ENCODE measurements around the gene SRGAP1. TPM values are rescaled to one million over a fixed set of nuclear protein-coding genes. Genes with fewer than 3 reads are reported as not detected.
"Not testable (repeated sequence)": the region's sequence is repeated elsewhere in the genome, so short reads cannot be mapped to it uniquely, and the experiment has no call there.

The SRGAP1 gene
- polyA plus RNA-seq, 1 donor (not counting 4 experiments of a cell fraction or from before 2014, with no cell fraction given), result 4.5 TPM

DNA sequence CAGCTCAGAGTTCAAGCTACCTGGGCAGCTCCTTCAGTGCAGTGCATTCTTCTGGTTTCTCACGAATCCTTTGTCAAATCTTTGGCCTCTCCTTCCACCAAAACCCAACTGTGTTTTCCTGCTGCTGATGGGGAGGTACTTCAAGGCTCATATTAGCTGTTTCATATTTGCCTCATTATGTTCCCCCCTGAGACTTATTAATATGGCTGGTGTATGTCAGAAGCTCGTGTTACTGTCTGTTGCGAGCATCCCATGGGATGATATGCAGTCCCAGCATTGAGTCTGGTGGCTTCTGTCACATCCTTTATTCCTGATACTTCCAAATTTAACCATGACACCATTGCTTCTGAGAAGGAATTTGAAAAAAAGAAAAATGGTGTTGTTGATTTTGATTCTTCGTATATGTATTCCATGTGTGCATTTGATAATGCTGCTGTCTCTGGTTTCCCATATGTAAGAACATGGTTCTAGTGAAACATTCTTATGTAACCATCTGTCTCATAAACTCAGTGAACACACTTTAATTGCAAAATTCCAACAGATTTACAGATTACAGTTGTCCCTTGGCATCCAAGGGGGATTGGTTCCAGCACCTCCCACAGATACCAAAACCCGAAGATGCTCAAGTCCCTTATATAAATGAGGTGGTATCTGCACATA lies 228.5 kb downstream of the SRGAP1 start:
- Histone ChIP-seq H3K9me1 (ENCODE audit: control insufficient read depth, extremely low read depth, insufficient read depth, low read length) (no peaks in the 10 kb centered on the region), H3K9ac (ENCODE audit: control insufficient read depth, extremely low read depth, insufficient read depth, low read length) (no peak overlapping the region), H3K79me2 (ENCODE audit: control insufficient read depth, insufficient read depth, low read length) (no peaks in the 10 kb centered on the region), H3K27ac (ENCODE audit: control insufficient read depth, insufficient read depth, low read length) (no peak overlapping the region), H3K4me1 (ENCODE audit: control insufficient read depth, extremely low read depth, insufficient read depth, low read length) (peaks cover 8% of the 10 kb centered on the region), H3K4me3 (ENCODE audit: control insufficient read depth in 2 of 3, extremely low read depth in 1 of 3, insufficient read depth in 2 of 3, low read depth in 1 of 3, low read length in 3 of 3) (no peak overlapping the region), H4K20me1 (ENCODE audit: control insufficient read depth, extremely low read depth, insufficient read depth, low read length) (no peaks in the 10 kb centered on the region), H3K27me3 (ENCODE audit: control insufficient read depth, extremely low read depth, insufficient read depth, low read length) (no peaks in the 10 kb centered on the region), H2AFZ (ENCODE audit: control insufficient read depth, low read length) (no peak overlapping the region), H3K4me2 (ENCODE audit: control insufficient read depth, extremely low read depth, insufficient read depth, low read depth, low read length) (no peak overlapping the region), H3K36me3 (ENCODE audit: control insufficient read depth in 2 of 2, extremely low read depth in 1 of 2, insufficient read depth in 2 of 2, low read length in 2 of 2) (peaks cover 6 to 14% of the 10 kb centered on the region in 2 experiments), H3K9me3 (ENCODE audit: control insufficient read depth, low read depth, low read length) (no peaks in the 10 kb centered on the region)
- FAIRE-seq (peak; percentile 32), DNase-seq (ENCODE audit: low read depth, low spot score) (no peak)
- dilution Hi-C loops (cut with MboI; ENCODE audit: extremely low pct_ligation_motif_present, low sequenced_read_pairs), result no loop called here
- TF ChIP-seq EZH2 (IDR thresholded peaks at IDR 0.05; ENCODE audit: low read length), result no peak

DNA sequence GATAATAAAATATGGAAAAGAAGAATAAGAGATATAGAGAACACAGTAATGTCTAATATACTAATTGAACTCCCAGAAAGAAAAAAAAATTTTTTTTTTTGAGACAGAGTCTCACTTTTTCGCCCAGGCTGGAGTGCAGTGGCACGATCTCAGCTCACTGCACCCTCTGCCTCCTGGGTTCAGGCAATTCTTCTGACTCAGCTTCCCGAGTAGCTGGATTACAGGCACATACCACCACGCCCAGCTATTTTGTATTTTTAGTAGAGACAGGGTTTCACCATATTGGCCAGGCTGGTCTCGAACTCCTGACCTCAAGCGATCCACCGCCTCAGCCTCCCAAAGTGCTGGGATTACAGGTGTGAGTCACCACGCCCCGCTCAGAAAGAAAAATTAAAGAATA lies 232.1 kb downstream of the SRGAP1 start:
- H3K9me1 ChIP-seq (ENCODE audit: control insufficient read depth, extremely low read depth, insufficient read depth, low read length); dilution Hi-C loops (cut with MboI; ENCODE audit: extremely low pct_ligation_motif_present, low sequenced_read_pairs); H3K4me2 ChIP-seq (ENCODE audit: control insufficient read depth, extremely low read depth, insufficient read depth, low read depth, low read length); H3K27ac ChIP-seq (ENCODE audit: control insufficient read depth, insufficient read depth, low read length); H3K79me2 ChIP-seq (ENCODE audit: control insufficient read depth, insufficient read depth, low read length); FAIRE-seq; H2AFZ ChIP-seq (ENCODE audit: control insufficient read depth, low read length); H3K27me3 ChIP-seq (ENCODE audit: control insufficient read depth, extremely low read depth, insufficient read depth, low read length); H3K9me3 ChIP-seq (ENCODE audit: control insufficient read depth, low read depth, low read length); DNase-seq (ENCODE audit: low read depth, low spot score); H3K4me3 ChIP-seq (ENCODE audit: control insufficient read depth in 2 of 3, extremely low read depth in 1 of 3, insufficient read depth in 2 of 3, low read depth in 1 of 3, low read length in 3 of 3); H3K9ac ChIP-seq (ENCODE audit: control insufficient read depth, extremely low read depth, insufficient read depth, low read length); H4K20me1 ChIP-seq (ENCODE audit: control insufficient read depth, extremely low read depth, insufficient read depth, low read length): not testable (repeated sequence)
- Histone ChIP-seq H3K4me1 (ENCODE audit: control insufficient read depth, extremely low read depth, insufficient read depth, low read length) (peaks cover 20% of the 10 kb centered on the region), H3K36me3 (ENCODE audit: control insufficient read depth in 2 of 2, extremely low read depth in 1 of 2, insufficient read depth in 2 of 2, low read length in 2 of 2) (peaks cover 2 to 25% of the 10 kb centered on the region in 2 experiments)

DNA sequence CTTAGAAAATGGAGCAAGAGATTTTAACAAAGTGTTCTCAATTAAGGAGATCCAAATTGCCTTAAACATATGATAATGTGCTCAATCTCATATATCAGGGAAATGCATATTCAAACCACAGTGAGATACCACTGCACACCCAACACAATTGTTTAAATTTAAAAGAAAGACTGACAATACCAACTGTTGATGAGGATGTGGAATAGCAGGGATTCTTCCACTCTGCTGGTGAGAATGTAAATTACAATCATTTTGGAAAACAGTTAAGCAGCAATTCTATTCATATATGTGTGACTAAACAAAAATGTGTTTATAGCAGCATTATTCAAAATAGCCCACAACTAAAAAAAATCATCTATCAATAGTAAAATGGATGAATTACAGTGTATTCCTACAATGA lies 233.4 kb downstream of the SRGAP1 start:
- dilution Hi-C loops (cut with MboI; ENCODE audit: extremely low pct_ligation_motif_present, low sequenced_read_pairs), result no loop called here
- peak; percentile 39 for FAIRE-seq

More for the DNA sequence above, 233.4 kb downstream of the SRGAP1 start:
- DNase-seq (ENCODE audit: low read depth, low spot score), result no peak
- H3K27me3 ChIP-seq (ENCODE audit: control insufficient read depth, extremely low read depth, insufficient read depth, low read length), result no peaks in the 10 kb centered on the region
- H3K9me3 ChIP-seq (ENCODE audit: control insufficient read depth, low read depth, low read length), result no peaks in the 10 kb centered on the region
- no peak overlapping the region for H3K27ac ChIP-seq (ENCODE audit: control insufficient read depth, insufficient read depth, low read length)
- H3K4me2 ChIP-seq (ENCODE audit: control insufficient read depth, extremely low read depth, insufficient read depth, low read depth, low read length), result no peak overlapping the region
- H3K4me3 ChIP-seq (ENCODE audit: control insufficient read depth in 2 of 3, extremely low read depth in 1 of 3, insufficient read depth in 2 of 3, low read depth in 1 of 3, low read length in 3 of 3), result no peak overlapping the region
- H3K36me3 ChIP-seq (ENCODE audit: control insufficient read depth in 2 of 2, extremely low read depth in 1 of 2, insufficient read depth in 2 of 2, low read length in 2 of 2), result peaks cover under 1 to 19% of the 10 kb centered on the region in 2 experiments
- no peaks in the 10 kb centered on the region for H4K20me1 ChIP-seq (ENCODE audit: control insufficient read depth, extremely low read depth, insufficient read depth, low read length)
- no peak overlapping the region for H2AFZ ChIP-seq (ENCODE audit: control insufficient read depth, low read length)
- no peaks in the 10 kb centered on the region for H3K79me2 ChIP-seq (ENCODE audit: control insufficient read depth, insufficient read depth, low read length)
- H3K4me1 ChIP-seq (ENCODE audit: control insufficient read depth, extremely low read depth, insufficient read depth, low read length), result peaks cover 24% of the 10 kb centered on the region
- no peak overlapping the region for H3K9ac ChIP-seq (ENCODE audit: control insufficient read depth, extremely low read depth, insufficient read depth, low read length)
- H3K9me1 ChIP-seq (ENCODE audit: control insufficient read depth, extremely low read depth, insufficient read depth, low read length), result no peaks in the 10 kb centered on the region
- TF ChIP-seq EZH2 (IDR thresholded peaks at IDR 0.05; ENCODE audit: low read length), result no peak
- TF ChIP-seq, protein P1, sequence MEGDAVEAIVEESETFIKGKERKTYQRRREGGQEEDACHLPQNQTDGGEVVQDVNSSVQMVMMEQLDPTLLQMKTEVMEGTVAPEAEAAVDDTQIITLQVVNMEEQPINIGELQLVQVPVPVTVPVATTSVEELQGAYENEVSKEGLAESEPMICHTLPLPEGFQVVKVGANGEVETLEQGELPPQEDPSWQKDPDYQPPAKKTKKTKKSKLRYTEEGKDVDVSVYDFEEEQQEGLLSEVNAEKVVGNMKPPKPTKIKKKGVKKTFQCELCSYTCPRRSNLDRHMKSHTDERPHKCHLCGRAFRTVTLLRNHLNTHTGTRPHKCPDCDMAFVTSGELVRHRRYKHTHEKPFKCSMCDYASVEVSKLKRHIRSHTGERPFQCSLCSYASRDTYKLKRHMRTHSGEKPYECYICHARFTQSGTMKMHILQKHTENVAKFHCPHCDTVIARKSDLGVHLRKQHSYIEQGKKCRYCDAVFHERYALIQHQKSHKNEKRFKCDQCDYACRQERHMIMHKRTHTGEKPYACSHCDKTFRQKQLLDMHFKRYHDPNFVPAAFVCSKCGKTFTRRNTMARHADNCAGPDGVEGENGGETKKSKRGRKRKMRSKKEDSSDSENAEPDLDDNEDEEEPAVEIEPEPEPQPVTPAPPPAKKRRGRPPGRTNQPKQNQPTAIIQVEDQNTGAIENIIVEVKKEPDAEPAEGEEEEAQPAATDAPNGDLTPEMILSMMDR (optimal IDR thresholded peaks at IDR 0.05 in 1 of 3, IDR thresholded peaks at IDR 0.05 in 1 of 3, conservative IDR thresholded peaks at IDR 0.05 in 1 of 3; ENCODE audit: extremely low read depth in 1 of 3, insufficient read depth in 2 of 3, low read length in 3 of 3), result peak in 2 of 3 experiments; percentile 17 to 31
